GM18868 (cell line): ENCODE data around the gene FCHSD2.
A peak's percentile ranks its signal among the peaks of the same experiment; 100 is the strongest.

Experiments
- ATAC-seq: cut with Tn5 transposase; IDR thresholded peaks from one replicate; pipeline ENCODE4 v1.9.1; 2021; ENCODE audit warnings: mild to moderate bottlenecking, moderate library complexity; ENCODE audit not compliant: unreplicated experiment

Gene FCHSD2

DNA sequence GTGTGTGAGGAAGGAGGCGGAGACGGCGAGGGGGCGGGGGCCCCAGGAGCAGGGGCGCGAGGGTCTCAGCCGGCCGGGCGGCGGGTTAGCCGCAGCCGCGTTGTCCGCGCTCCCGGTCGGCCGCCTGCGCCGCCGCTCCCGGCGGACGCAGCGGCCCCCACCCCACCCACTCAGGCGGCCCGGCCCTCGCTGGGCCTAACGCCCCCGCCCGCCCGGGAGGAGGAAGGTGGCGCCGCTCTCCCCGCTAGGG lies at the start of gene FCHSD2:
Gene FCHSD2, minus strand, starts transcription at position 191 of the 250 bp plus-strand sequence. CDS start 441 bp downstream, outside the sequence.
- no peak for ATAC-seq

DNA sequence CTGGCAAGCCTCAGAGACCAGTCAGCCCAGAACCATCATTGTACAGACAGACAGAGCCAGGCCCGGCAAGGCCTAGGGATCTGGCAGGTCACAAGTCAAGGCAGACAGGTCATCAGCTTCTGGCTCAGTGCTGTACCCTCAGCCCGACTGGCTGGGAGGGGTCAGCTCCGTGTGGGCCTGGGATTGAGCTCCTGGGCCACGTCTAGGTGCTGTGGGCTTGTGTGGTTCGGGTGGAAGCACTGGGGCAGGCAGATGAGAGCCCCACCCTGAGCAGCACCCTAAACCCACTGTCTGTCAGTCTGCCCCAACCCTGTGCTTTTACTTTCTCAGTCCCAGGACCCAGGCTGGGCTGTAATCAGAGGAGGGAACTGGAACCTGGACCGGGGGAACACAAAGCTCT lies 49.0 kb upstream of the FCHSD2 start:
- no peak for ATAC-seq

DNA sequence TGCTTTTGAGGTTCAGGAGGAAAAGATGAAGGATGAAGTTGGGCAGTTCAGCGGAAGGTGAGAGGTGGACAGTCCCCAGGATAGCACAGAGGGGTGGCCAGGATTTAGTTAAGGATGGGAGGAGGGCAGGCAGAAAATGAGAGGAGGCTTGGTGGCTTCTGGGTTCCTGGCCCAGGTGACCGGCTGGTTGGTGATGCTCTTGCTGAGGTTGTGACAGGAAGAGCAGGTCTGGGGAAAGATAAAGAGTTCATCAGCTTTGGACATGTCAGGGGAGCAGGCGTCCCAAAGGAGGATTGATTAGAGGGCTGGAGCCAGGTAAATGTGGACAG lies 48.4 kb upstream of the FCHSD2 start:
- no peak for ATAC-seq

DNA sequence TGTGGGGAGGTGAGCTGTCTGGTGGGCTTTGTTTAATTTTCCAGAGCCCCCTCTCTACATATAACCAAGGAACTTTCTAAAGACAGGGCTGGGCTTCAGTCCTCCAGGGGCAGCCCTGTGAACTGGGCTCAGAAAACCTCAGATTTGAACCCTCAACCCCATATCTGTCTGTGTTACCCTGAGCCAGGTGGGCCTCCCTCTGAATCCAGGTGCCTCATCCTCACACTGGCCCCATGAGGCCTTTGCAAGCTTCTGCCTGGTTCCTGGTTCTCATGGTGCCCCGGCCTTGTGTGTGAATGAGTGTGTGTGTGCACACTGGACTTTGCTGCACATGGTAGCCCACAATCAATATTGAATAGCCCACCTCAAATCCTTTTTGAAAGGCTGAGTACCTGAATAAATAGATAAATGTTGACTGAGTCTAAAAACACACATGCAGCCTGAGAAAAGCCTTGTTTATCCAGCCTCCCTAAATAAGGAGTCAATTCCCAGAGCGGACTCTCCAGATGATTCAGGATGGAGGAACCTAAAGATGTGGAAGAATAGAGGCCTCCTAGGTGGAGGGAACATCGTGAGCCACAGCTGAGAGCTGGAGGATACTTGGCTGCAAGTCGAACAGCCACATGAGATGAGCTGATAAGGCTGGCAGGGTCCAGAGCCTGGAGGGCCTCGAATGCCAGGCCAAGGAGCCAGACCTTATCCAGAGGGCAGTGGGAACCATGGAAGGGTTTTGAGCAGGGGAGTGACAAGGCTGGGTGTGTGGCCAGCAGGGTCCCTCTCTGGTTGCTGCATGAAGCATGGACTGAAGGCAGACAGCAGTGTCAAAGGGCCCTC lies 47.8 kb upstream of the FCHSD2 start:
- ATAC-seq = no peak

DNA sequence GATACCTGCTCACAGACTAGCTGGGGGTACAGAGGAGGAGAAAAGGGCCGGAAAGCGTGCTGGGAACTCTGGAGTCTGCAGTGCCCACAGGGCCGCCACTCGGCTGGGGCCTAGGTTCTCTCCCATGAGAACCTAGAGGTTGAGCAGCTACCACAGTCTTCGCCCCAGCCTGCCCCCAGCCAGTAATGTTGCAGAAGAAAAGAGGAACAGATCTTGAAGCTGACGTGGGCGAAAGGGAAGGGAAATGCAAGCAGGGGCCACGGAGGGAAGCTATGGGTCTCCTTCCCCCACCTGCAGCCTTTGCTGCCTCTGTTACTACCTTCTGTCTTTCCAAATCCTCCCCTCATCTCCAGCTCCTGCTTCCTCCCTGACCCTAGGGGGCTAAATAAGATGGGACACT lies 47.2 kb upstream of the FCHSD2 start:
- ATAC-seq = peak; percentile 63

DNA sequence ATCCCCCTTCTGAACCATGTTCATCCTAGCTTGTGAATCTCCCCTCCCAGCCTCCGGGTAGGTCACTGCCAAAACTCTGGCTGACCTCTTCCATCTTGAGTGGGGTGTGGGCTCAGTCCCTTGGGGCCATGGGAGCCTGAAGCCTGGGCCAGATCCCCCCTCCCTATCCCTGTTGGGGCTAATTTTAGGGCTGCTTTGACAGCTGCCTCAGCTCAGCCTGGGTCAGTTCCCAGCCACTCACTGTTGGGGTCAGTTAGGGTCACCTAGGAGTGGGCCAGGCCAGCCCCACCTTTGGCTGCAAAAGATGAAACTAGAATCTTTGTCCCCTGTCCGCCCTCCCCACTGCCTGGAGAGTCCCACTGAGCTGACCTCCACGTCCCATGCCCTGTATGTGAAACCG lies 46.2 kb upstream of the FCHSD2 start:
- no peak for ATAC-seq

DNA sequence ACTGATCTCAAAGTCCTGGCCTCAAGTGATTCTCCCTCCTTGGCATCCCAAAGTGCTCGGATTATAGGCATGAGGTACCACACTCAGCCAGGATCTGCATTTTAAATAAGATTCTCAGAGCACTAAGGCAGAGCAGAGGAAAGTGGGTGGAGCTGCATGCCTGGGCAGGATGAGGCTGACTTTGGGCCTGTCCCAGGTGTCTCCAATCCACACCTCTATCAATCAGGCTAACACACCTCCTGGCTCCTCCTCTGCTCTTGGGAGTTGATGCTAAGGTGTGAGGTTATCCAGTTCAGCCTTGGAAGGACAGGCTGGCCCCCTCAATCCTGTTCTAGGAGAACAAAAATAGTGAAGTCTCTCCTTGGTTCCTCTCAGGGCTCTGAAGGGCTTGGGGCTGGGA lies 45.7 kb upstream of the FCHSD2 start:
- ATAC-seq = no peak

DNA sequence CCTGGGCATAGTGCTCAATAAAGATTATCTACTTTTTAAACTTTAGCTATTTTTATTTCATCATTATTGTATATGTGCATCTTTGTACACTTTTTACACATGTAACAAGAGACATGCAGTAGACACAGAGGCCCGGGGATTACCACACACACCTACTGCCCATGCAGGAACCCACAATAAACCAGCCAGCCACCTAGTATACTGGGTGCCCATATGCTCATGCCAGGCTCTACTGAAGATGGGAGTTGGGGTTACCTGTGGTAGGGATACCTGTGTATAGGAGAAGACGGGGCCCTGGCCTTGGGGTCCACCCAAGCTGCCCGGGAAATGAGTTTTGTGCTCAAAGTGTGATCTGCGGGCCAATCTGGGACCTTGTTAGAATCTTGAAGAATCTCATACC lies 44.8 kb upstream of the FCHSD2 start:
- ATAC-seq = no peak

DNA sequence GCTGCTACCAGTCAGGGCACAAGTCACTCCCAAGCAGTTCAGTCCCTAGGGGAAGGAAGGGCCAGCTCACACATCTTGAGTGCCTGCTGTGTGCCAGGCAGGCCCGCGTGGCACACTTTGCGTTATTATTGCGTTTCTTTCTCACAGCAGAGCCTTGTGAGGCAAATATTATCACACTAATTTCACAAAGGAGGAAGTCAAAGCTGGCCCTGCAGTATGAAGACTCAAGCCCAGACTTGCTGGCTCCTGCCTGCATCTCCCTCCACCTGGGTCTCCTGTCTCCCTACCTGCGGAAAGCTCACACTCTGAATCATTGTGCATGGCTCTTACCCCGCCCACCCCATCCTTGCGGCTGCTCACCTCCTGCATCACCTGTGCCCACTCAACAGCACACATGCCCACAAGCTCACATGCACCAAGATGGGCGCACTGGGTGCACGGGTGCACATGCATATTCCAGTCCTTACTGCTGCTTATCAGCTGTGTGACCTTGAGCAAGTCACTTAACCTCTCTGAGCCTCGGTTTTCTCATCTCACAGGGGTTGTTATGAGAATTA lies 44.3 kb upstream of the FCHSD2 start:
- ATAC-seq = no peak

DNA sequence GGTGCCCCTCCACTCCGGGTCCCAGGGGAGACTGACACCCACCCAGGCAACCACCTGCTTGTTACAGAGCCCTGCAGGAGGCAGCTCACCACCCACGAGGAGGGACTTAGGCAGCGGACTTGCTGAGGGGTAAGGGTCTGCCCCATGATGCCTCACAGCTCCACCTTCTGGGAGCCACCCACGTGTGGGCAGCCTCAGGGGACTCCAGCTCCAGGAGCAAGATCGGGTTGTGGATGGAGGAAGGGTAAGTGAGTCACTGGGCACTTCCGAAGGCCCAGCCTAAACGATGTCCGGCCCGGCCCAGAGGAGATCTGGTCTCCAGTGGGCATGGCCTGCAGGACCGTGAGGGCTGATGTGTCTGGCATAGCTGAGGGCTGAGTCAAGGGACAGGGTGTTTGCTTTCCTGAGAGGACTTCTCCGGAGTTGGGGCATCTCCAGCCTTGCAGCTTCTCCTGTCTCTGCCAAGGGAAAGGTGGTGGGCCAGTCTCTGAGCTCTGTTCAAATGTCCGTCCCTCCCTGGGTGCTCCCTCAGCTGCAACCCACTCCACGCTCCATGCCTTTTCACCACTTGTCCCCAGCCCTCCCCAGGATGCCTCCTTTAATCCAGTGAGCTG lies 43.7 kb upstream of the FCHSD2 start:
- ATAC-seq = no peak

DNA sequence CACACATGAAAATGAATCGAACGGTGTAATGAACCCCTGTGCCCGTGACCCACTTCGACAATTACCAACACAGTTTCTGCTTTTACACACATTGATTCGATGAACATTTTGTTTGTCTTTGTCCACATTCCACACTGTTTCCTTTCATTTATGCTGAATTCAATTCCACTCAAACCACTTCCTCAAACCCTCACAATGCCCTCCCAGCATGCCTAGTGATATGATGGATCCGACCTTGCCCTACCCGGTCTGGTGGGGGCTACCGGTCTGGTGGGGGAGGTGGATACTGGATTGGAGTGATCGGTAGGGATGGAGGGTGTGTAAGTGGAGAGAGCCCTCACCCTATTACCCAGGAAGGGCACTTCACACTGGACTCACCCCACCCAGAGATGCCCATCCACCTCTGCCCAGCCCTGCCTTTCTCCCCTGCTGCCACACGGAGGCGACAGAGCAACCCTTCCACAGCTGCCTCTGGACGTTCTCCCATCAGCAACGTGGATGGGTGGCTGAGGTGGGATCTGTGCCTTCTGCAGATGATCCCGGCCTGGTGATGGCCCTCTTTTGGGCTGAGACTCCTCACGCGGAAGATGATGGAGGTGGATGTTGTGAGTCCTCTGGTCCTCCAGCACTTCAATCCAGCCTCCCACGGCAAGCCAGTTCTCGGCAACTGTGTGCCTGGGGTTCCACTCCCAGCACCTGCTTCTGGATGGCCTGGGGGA lies 43.0 kb upstream of the FCHSD2 start:
- no peak for ATAC-seq

DNA sequence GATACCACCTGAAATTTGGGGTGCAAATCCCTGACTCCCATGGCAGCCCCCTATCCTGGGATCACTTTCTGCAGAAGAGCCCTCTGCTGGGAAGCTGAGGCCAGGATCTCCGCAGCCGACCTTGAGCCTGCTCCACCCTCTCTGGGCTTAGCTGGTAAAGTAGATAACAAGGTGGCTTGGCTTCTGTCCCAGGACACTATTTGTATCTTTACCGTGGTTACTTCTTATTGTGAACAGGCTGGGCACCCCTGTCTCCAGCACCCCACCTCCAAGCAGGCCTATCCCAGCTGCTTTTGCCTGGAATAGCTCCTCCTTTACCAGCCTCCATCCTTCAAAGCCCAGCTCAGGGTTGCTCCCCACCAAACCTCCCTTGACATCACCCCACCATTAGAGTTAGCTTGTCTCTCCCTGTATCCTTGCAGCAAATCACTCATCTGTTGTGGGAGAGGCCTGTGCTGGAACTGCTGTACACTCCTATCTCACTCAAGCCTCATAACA lies 40.8 kb upstream of the FCHSD2 start:
- ATAC-seq = no peak

DNA sequence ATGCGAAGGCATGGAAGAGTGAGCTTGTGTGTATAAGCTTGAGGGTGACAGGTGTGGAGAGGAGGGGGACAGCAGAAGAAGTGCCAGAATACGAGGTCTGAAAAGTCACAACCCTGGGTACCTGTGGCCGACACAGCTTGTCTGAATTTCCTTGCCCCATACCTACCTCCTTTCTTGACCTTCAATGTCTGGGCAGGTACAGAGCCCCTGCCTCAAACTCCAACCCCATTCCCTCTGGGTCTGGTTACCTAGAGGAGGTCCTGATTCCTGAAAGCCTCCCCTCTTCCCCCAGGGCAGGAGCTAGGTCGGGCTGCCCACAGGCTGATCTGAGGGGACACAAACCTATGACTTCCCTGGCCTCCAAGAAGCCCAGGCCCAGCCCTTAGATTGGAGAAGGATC lies 36.6 kb upstream of the FCHSD2 start:
- no peak for ATAC-seq

DNA sequence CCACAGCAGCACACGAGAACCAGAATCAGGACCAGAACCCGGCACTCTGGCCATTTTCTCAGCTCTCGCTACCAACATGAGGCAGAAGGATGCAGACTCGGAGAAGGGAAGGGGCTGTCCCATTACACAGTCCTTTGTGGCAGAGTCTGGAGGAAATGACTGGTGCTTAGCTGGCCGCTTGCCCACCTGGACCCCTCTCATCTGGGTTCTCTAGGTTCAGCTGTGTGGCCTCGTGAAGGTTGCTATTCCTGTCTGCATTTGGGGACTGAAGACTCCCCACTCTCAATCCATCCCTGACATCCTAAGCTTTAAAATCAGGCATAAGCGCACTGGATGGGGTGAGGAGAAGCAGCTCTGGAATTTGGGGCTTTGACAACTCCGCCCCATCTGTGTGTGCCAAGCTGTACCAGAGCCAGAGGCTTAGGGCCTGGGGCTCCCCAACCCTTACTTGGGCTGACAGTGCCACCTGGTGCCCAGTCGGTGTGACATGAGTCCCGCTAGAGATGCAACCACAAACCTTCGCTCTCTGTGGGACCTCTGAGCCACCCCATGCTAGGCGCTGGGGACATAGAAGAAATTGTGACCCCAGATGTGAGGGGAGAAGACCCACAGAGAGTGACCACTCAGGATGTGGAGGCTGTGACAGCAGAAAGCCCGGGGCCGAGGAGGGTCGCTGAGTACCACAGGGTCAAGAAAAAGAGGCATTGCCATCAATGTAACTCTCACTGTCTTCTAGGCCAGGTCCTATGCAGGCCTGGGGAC lies 35.8 kb upstream of the FCHSD2 start:
- peak; percentile 91 for ATAC-seq

DNA sequence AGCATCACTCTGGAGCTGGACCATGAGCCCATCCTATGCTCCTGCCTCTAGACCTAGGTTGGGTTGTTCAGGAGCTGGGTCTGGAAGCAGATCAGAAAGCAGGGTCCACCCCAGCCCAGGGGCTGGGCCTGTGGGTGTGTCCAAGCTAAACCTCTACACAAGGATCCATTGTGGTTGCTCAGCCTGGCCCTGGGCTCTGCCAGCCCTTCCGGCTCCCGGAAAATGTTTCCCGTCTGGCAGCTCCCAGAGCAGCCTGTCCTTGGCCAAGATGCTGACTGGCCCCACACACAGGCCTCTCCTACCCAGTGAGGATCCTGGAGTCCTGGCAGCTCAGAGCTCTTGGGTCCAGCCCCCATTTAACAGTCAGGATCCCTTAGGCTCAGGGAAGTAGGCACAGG lies 35.3 kb upstream of the FCHSD2 start:
- ATAC-seq = no peak

DNA sequence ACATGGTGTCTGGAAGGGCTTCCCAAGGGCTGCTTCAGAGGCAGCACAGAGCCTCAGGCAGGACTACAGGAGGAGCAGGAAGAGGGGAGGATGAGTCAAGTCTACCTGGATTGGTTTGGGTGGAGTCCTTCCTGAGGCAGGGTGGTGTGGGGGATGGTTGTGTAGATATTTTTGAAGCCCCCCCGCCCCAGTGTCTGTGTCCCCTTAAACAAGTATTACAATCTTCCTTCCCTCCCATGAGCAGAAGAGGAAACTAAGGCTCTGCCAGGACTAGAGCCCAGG lies 34.7 kb upstream of the FCHSD2 start:
- ATAC-seq = no peak

DNA sequence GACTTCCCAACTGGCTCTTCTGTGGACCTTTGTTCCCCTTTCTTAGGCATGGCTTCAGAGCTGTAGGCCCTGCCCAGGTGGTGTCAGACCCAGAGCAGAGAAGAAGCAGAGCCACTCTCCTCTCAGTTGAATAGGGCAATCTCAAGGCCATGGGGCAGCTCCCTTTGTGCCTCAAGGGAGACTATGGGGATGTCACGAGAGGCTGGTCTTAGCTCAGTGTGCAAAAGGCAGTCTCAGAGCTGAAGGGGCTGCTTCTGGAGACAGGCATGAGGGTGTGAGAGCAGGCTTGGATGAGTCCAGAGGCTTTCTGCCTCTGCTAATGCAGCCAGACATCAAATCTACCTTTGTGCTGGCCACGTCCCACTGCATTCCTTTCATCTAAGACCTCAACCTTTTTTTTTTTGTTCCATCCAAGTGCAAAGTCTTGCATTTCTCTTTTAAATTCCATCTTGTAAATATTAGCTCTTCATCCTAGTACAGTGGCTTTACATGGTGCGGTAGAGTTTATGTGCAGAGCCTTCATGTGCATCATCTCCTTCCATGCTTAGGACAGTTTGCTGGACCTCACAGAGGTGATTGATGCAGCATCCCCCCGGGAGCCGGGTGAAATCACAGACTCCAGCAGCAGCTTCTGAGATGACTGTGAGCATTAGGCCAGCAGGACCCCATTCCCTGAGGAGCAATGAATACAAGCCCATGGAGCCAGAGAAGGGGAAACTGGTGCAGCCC lies 34.2 kb upstream of the FCHSD2 start:
- ATAC-seq = no peak

DNA sequence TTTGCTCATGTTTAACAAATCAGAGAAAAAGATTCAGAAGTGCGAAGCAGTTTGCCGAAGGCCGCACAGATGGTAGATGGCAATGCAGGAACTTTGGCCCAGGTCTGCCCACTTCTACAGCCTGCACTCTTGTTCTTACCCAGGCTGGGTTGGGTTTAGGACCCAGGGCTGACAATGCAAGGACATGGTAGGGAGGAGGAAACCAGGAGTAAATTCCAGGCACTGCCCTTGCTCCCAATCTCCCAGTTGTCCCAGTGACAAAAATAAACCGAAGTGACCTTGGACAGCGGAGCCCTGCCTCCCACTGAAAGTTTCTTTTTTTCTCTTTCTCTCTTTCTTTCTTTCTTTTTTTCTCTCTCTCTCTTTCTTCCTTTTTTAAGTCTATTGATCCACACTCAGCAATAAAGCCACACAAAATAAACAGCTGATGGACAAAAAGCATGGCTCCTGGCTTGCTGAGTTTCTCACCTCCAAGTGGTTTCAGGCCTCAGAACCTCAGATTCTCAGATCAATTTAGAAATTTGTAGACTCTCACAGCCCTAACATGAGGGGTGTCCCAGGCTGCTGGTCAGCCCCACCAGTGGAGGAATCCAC lies 33.5 kb upstream of the FCHSD2 start:
- no peak for ATAC-seq

DNA sequence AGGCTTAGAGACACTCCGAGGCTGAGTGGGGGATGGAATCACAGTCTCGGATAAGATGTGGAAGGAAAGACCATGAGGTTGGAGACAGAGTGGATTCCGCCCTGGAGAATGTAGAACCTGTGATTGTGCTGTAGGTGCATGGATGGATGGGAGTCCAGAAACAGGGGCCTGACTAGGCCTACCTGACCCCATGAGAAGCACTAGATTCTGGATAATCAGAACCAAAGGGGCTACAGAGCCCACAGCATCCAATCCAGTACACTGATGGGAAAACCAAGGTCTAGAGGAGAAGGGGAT lies 32.3 kb upstream of the FCHSD2 start:
- no peak for ATAC-seq

DNA sequence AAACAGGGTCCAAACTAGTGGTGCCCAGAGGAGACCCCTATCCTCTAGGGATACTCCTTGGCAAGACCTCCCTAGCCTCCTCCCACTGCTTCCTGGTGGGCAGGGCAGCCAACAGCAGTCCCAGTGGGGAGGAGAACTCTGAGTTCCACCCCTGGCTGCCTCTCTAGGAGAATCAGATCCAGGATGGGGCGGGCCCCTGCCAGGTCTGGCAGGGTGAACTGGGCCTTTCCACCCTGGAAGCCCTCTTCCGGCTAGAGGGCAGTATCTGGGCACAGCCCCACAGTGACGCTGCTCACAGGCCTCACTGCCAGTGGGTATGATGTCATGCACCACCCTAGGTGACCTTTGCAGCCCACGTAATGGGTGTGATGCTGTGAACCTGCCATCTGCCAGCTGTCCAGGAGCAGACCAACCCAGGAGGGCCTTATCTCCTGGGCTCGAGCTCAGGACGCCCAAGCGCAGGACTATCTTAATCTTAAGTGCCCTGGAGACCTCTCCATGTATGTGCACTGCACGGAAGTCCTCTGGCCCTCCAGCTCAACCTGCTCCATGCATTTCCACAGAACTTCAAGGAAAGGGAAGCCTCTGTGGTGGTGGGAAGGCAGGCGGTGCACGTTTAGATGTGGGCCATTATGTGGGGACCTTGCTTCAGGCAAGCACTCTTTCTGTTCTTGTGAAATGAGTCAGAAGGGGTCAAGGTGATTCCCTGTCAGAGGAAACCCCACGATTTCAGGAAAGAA lies 31.8 kb upstream of the FCHSD2 start:
- no peak for ATAC-seq
